Osteocyte (in vitro differentiated cells): ENCODE results near the gene CYP19A1. TPM values are rescaled to one million over a fixed set of nuclear protein-coding genes. Genes with fewer than 3 reads are reported as not detected.

Experiments
- DNase-seq: peaks from one replicate; pipeline ENCODE4 v3.0.0; 2021; ENCODE audit warnings: mixed read lengths; ENCODE audit not compliant: unreplicated experiment; ENCODE audit errors: extremely low spot score
- H3K27ac Mint-ChIP-seq: one replicate; pipeline ENCODE4 v1.8.0; 2021; ENCODE audit warnings: mild to moderate bottlenecking, mixed read lengths; ENCODE audit not compliant: unreplicated experiment
- H3K27me3 Mint-ChIP-seq: one replicate; pipeline ENCODE4 v1.8.0; 2021; ENCODE audit warnings: mixed read lengths; ENCODE audit not compliant: unreplicated experiment
- H3K36me3 Mint-ChIP-seq: one replicate; pipeline ENCODE4 v1.8.0; 2021; ENCODE audit warnings: mixed read lengths; ENCODE audit not compliant: unreplicated experiment
- H3K4me1 Mint-ChIP-seq: one replicate; pipeline ENCODE4 v1.8.0; 2021; ENCODE audit warnings: mixed read lengths; ENCODE audit not compliant: unreplicated experiment
- H3K4me3 Mint-ChIP-seq: one replicate; pipeline ENCODE4 v1.8.0; 2021; ENCODE audit warnings: mild to moderate bottlenecking, moderate library complexity, mixed read lengths; ENCODE audit not compliant: unreplicated experiment
- H3K9me3 Mint-ChIP-seq: one replicate; pipeline ENCODE4 v1.8.0; 2021; ENCODE audit warnings: mixed read lengths; ENCODE audit not compliant: unreplicated experiment
- CTCF ChIP-seq: fragments of 200-600 bp; sonication (generic); IDR thresholded peaks from 2 replicates; pipeline ENCODE4 v1.5.0; 2021; ENCODE audit warnings: antibody characterized with exemption, mild to moderate bottlenecking, moderate library complexity
- total RNA-seq: library from RNA; stranded (reverse); gene quantifications from 2 replicates; pipeline ENCODE4 v1.2.1, GENCODE V29; 2021

CYP19A1 gene
- total RNA-seq, 1 donor from 2014 or later: not detected

DNA sequence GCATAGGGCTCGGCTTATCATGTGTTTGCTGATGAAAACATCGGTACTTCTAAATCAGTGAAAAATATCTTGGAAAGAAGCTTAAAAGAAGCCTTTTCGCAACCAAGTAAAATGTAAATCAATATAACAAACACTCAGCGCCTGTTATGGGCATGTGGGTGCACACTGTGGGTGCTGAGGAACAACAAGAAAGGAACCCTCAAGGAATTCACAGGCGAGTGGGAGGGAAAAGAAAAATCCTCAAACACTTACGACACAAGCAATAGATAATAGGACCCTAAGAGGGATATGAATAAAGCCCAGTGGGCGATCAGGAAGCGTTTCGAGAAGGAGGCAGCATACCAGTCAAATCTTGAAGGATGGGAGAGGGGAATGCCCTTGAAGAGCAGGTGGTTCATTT, 25.0 kb upstream of the CYP19A1 start:
- Mint-ChIP-seq H3K4me1 (peaks cover 1% of the 10 kb centered on the region), H3K4me3 (no peak overlapping the region), H3K27ac (no peak overlapping the region), H3K27me3 (peaks cover 12% of the 10 kb centered on the region), H3K9me3 (no peaks in the 10 kb centered on the region), H3K36me3 (no peaks in the 10 kb centered on the region)
- TF ChIP-seq CTCF: no peak
- DNase-seq: no peak

GRCh38 chr15:51359981-51360380, 21.6 kb upstream of the CYP19A1 start:
- Mint-ChIP-seq H3K36me3 (no peaks in the 10 kb centered on the region), H3K27ac (no peak overlapping the region), H3K4me1 (peaks cover 3% of the 10 kb centered on the region), H3K4me3 (no peak overlapping the region), H3K27me3 (no peaks in the 10 kb centered on the region), H3K9me3 (no peaks in the 10 kb centered on the region)
- DNase-seq: no peak
- no peak for TF ChIP-seq CTCF

DNA sequence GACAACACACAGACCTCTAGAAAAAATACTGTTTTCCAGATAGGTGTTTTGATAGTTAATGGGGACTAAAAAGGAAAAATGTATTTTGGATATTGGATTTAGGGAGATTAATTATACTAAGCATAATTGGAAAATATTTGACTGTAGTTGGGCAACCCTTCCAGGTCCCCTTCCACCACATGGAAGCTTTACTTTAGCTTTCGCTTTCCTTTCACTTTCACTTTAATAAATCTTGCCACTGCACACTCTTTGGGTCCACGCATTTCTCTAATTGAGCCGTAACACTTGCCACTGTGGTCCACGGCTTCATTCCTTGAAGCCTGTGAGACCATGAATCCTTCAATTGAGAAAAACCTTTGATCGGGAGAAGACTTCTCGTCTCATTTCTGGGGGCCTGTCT, 18.6 kb upstream of the CYP19A1 start:
- Mint-ChIP-seq H3K4me3 (no peak overlapping the region), H3K27me3 (peaks cover 25% of the 10 kb centered on the region), H3K9me3 (no peaks in the 10 kb centered on the region), H3K4me1 (peaks cover 3% of the 10 kb centered on the region), H3K27ac (no peak overlapping the region), H3K36me3 (no peaks in the 10 kb centered on the region)
- no peak for DNase-seq
- no peak for TF ChIP-seq CTCF

GRCh38 chr15:51356147-51356546, 17.8 kb upstream of the CYP19A1 start:
- no peak for DNase-seq
- H3K4me3 Mint-ChIP-seq: no peak overlapping the region
- no peak for TF ChIP-seq CTCF
- no peaks in the 10 kb centered on the region for H3K36me3 Mint-ChIP-seq
- H3K27me3 Mint-ChIP-seq: peaks cover 28% of the 10 kb centered on the region
- H3K9me3 Mint-ChIP-seq: no peaks in the 10 kb centered on the region
- peaks cover 3% of the 10 kb centered on the region for H3K4me1 Mint-ChIP-seq
- no peak overlapping the region for H3K27ac Mint-ChIP-seq

- peaks cover 3% of the 10 kb centered on the region for H3K4me1 Mint-ChIP-seq
- DNase-seq: no peak
- no peaks in the 10 kb centered on the region for H3K9me3 Mint-ChIP-seq
- no peaks in the 10 kb centered on the region for H3K36me3 Mint-ChIP-seq
- H3K4me3 Mint-ChIP-seq: no peak overlapping the region
- H3K27me3 Mint-ChIP-seq: peaks cover 30% of the 10 kb centered on the region
- no peak for TF ChIP-seq CTCF
- H3K27ac Mint-ChIP-seq: no peak overlapping the region
Observed at GRCh38 chr15:51355096-51355495, 16.7 kb upstream of the CYP19A1 start.
